Breast epithelium (tissue), 3 donors: ENCODE data around the gene SOD2.
"Not testable (repeated sequence)": the region's sequence is repeated elsewhere in the genome, so short reads cannot be mapped to it uniquely, and the experiment has no call there.

Experiments used
- POLR2A ChIP-seq: fragments of 450-650 bp; IDR thresholded peaks from one replicate; pipeline ENCODE4 v1.6.1; 2016; ENCODE audit warnings: antibody characterized with exemption, mild to moderate bottlenecking, moderate library complexity
- POLR2AphosphoS5 ChIP-seq, 3 donors: sonication (generic); formaldehyde crosslinking; IDR thresholded peaks; one replicate each; pipeline ENCODE4 v1.6.1; 2017; ENCODE audit warnings: antibody characterized with exemption in 3 of 3
- TF ChIP-seq, protein P1 (sequence below), 3 donors: fragments of 450-650 bp; IDR thresholded peaks; one replicate each; pipeline ENCODE4 v1.5.1; 2016 to 2017; ENCODE audit warnings: antibody characterized with exemption in 3 of 3, mild to moderate bottlenecking in 3 of 3, moderate library complexity in 3 of 3

DNA sequence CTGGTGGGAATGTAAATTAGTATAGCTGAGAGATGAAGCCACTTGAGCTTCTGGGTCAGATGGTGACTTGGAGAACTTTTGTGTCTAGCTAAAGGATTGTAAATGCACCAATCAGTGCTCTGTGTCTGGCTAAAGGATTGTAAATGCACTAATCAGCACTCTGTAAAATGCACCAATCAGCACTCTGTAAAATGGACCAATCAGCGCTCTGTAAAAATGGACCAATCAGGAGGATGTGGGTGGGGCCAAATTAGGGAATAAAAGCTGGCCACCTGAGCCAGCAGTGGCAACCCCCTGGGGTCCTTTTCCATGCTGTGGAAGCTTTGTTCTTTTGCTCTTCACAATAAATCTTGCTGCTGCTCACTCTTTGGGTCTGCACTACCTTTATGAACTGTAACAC lies 31.1 kb downstream of the SOD2 start:
- TF ChIP-seq, protein P1, sequence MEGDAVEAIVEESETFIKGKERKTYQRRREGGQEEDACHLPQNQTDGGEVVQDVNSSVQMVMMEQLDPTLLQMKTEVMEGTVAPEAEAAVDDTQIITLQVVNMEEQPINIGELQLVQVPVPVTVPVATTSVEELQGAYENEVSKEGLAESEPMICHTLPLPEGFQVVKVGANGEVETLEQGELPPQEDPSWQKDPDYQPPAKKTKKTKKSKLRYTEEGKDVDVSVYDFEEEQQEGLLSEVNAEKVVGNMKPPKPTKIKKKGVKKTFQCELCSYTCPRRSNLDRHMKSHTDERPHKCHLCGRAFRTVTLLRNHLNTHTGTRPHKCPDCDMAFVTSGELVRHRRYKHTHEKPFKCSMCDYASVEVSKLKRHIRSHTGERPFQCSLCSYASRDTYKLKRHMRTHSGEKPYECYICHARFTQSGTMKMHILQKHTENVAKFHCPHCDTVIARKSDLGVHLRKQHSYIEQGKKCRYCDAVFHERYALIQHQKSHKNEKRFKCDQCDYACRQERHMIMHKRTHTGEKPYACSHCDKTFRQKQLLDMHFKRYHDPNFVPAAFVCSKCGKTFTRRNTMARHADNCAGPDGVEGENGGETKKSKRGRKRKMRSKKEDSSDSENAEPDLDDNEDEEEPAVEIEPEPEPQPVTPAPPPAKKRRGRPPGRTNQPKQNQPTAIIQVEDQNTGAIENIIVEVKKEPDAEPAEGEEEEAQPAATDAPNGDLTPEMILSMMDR (IDR thresholded peaks at IDR 0.05) = not testable (repeated sequence)
- TF ChIP-seq POLR2A; POLR2AphosphoS5 (IDR thresholded peaks at IDR 0.05): not testable (repeated sequence)
